GM19193 (cell line): ENCODE measurements around the gene GBA2.

Experiments
- POLR2A ChIP-seq: IDR thresholded peaks from 4 replicates; pipeline ENCODE4 v1.6.1; 2011; ENCODE audit not compliant: insufficient read depth, insufficient read length; ENCODE audit errors: extremely low read depth

GBA2 gene

GRCh38 chr9:35732800-35733541 lies 16.1 kb downstream of the GBA2 start:
- TF ChIP-seq POLR2A = no peak

DNA sequence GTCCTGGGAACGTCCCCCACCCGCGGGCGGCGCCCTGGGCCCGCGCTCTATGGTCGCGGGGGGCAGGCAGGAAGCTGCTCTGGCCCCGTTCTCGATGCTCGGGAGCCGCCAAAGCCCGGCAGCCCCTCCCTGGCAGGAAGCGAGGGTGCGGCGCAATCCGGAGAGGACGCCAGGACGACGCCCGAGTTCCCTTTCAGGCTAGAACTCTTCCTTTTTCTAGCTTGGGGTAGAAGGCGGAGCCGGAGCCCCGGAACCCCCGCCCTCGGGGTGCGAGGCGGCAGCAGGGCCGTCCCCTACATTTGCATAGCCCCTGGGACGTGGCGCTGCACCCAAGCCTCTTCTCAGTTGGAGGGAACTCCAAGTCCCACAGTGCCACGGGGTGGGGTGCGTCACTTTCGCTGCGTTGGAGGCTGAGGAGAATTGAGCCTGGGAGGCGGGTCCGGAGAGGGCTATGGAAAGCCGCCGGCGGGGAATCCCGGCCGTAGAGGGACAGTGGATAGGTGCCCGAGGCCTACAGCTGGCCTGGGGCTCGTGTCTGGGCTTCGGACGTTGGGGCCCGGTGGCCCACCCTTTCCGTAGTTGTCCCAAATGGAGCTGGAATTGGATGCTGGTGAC lies 16.7 kb downstream of the GBA2 start, which contains the start of the genes CREB3 and TLN1:
CREB3 (plus strand) TSS at position 482 of the 615 bp plus-strand sequence; CDS start at position 589, 107 bp downstream.
TLN1 (minus strand) TSS at position 11 of the 615 bp plus-strand sequence. CDS start 6,501 bp downstream, outside the sequence.
- TF ChIP-seq POLR2A = peak; percentile 86

- no peak for TF ChIP-seq POLR2A
These were observed 17.4 kb downstream of the GBA2 start for GRCh38 chr9:35731415-35732184.

DNA sequence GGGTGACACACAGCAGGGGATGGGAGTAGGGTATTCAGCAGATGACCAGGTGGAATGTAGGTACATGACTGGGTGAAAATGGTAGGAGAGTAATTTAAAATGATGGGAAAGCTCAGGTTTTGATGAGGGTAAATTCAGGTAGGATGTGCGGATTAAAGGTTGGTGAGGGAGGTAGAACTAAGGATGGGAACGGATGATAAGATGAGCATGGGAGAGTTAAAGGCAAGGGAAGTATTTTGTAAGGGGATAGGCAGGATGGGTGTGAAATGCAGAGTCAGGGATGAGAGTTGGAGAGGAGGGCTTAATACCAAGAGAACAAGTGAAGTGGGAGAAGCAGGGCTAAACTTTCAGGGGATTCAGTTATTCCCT lies 18.6 kb downstream of the GBA2 start:
- TF ChIP-seq POLR2A = no peak

GRCh38 chr9:35729700-35730485 lies 19.1 kb downstream of the GBA2 start:
- no peak for TF ChIP-seq POLR2A

GRCh38 chr9:35729101-35729500 lies 19.9 kb downstream of the GBA2 start:
- no peak for TF ChIP-seq POLR2A

DNA sequence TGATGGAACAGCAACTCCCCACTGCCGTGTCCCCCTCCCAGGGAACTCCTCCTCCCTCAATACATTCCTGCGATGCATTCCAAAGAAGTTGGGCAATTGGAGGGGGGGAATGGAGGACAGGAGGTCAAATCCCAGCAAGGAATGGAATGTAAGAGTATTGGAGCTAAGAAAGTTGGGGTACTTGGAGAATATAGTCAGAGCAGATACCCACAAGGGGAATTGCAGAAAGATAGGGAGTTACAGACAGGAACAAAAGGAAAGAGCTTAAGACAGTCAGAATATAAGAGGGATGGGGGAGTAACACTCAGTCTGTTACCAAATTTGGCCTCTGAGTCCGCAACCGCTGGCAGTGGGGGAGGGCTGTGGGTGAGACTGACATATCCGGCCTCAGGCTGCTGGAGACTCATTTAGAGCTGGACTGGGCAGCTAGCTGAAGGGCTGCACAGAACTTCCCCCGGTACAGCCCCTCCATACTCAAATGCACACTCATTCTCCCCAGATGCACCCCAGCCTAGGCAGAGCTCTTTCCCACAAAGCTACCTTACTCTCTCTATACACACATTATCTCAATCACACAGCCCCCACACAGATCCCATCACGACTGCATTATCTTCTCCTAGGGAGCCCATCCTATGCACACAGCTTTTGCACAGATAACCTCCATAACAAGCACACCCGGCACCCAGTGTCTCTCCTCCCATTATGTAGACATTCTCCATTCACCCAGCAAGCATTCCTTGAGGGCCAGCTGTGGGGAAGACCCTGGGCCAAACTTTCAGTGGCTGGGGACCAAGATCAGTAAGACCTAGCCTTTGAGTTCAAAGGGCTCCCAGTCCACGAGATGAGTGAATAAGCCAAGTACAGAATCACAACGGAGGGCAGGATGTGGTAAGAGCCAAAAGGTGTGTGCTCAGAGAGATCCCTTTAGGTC lies 20.7 kb downstream of the GBA2 start:
- peak; percentile 64 for TF ChIP-seq POLR2A

- TF ChIP-seq POLR2A = no peak
These were observed 21.4 kb downstream of the GBA2 start for GRCh38 chr9:35727676-35728040.

- TF ChIP-seq POLR2A = no peak
These were observed 22.1 kb downstream of the GBA2 start for GRCh38 chr9:35726931-35727330.

DNA sequence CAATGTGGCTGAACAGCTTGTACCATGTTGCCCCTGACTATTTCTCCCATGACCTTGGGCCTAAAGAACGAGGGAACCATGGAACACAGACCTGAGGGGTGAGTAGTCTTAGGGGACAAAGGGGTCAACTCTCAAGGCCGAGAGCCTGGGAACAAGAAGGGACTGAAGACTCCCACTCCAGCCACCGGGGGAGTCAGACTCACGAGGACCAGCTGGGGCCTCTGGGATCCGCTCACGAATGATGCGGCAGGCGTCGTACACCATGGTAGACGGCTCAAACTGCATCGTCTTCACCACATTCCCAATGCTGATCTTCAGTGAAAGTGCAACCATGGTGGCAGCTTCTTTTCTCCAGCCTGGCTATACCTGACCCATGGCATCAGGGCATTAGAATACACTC lies 23.7 kb downstream of the GBA2 start:
- TF ChIP-seq POLR2A = no peak

GRCh38 chr9:35723908-35724307 lies 25.1 kb downstream of the GBA2 start:
- TF ChIP-seq POLR2A = no peak

DNA sequence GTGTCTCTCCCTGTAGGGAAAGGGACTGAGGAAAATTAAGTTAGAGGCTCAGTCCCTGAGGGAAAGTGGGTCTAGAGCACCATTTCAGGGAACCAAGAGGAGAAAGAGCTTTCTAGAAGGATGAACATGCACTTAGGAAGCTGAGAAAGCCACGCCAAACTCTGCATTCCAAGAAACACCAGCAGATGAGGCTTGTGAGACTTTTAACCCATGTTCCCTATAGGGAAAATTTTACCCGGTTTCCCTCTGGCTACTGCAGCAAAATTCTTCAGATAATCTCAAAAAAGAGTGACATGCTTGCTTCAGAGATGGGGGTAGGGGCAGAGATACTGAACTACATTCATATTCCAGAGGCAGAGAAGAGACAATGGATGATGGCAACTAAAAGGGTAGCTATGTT lies 25.6 kb downstream of the GBA2 start:
- no peak for TF ChIP-seq POLR2A

DNA sequence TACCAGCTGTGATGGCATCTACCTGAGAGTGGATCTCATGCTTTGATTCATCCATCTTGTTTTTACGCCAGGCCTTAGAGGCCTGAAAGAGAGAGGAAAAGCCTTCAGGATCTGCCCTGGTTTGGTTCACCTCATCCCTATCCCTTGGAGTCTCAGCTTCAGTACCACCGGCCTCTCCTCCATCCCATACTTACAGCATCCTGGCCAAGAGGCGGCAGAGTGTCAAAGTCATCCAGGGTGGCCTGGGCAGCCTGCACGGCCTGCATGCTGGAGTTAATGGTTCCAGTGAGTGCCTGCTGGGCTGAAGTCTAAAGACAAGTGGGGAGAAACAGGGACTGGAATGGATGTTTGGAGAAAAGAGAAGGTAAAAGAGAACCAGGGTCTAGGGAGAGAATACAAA lies 29.5 kb downstream of the GBA2 start:
- TF ChIP-seq POLR2A = no peak
